ENCODE data around the gene PRXL2C.
"Not testable (repeated sequence)": the region's sequence is repeated elsewhere in the genome, so short reads cannot be mapped to it uniquely, and the experiment has no call there.

Gene PRXL2C

DNA sequence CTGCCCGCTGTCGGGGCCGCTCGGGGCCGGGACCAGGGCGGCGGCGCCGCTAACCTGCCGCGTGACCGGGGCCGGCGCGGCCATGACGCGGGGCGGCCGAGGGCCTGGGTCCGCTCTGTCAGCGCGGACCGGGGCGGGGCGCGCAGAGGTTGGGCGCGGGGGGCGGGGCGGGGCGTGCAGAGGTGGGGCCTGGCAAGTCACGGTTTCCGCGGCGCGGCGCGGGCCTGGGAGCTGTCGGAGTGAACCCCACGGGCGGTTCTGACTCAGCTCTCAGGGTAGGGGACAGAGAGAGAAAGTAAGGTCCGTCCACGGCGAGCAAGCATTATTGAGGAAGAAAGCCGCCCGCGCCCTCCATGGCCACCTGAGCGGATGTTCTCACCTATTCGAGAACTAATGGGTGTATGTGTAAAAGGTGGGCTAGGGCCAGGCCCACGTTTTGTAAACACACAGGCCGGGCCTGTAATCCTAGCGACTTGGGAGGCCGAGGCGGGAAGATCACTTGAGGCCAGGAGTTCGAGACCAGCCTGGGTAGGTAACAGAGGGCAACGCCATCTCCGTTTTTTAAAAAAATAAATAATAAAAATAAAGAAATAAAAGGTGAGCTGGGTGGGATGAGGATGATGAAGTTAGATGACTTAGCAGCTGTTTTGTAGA, at the start of gene PRXL2C:
Gene PRXL2C, minus strand, starts transcription at position 120 of the 654 bp plus-strand sequence. Its CDS starts 36 bp downstream, at position 84.
- peak; percentile 84 for DNase-seq

DNA sequence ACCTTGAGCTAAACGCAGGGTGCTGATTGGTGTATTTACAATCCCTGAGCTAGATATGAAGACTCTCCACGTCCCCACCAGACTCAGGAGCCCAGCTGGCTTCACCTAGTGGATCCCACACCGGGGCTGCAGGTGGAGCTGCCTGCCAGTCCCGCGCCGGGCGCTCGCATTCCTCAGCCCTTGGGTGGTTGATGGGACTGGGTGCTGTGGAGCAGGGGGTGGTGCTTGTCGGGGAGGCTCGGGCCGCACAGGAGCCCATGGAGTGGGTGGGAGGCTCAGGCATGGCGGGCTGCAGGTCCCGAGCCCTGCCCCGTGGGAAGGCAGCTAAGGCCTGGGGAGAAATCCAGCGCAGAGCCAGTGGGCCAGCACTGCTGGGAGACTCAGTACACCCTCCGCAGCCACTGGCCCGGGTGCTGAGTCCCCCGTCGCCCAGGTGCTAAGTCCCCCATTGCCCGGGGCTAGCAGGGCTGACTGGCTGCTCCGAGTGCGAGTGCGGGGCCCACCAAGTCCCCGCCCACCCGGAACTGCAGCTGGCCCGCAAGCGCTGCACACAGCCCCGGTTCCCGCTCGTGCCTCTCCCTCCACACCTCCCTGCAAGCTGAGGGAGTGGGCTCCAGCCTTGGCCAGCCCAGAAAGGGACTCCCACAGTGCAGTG, 45.7 kb upstream of the PRXL2C start:
- DNase-seq, result not testable (repeated sequence)

GRCh38 chr9:96691326-96691725, 36.2 kb upstream of the PRXL2C start:
- DNase-seq, result no peak

- DNase-seq, result no peak
Measured at GRCh38 chr9:96688745-96689464, 33.8 kb upstream of the PRXL2C start.

DNA sequence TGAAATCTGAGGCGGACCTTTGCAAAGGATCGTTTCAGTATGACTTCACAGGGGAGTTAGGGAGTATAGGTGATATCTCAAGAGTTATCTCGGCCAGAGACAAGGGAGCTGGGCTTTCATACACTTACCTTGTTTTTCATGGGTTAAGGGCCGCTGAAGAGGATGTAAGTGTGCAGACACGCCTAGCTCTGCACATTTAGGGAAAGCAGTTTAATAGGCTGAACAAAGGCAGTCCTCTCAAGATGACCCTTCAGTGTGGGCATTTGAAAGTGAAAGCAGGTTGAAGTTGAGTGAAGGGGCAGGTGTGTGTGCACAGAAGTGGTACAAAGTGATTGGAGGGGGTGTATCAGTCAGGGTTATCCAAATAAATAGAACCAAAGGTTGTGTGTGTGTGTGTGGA, 33.1 kb upstream of the PRXL2C start:
- DNase-seq, result no peak

- peak; percentile 73 for DNase-seq
Measured at GRCh38 chr9:96686638-96687335, 31.7 kb upstream of the PRXL2C start.

DNA sequence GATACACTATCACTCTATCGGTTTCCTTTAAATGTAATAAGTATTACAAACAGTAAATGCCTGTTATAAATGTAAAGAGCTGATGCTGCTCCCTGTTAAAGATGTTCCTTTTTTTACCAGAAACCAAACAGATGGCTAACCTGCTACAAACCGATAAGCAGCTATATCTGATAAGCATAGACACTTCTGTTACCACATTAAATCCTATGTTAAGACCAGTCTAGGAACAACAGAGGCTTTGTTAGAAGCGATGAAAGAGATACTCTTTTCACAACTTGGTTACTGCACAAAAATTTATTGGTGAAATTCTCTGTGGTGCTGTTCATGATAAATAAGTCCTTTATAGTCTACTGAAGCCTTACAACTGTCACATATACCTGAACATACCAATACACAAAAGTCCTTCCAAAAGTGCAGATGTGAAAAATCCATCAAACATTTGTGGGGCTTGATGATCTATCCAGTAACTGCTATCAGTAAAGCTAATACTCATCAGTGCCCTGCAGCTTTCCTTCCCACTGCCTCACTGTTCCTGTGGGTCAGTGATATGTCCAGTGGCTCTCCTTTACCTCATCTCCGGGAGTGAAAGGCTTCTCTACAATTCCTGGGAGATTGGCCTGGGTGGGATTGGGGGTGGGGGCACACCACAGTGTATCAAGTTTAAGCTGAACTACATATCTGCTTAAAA, 25.8 kb upstream of the PRXL2C start:
- peak; percentile 88 for DNase-seq

DNA sequence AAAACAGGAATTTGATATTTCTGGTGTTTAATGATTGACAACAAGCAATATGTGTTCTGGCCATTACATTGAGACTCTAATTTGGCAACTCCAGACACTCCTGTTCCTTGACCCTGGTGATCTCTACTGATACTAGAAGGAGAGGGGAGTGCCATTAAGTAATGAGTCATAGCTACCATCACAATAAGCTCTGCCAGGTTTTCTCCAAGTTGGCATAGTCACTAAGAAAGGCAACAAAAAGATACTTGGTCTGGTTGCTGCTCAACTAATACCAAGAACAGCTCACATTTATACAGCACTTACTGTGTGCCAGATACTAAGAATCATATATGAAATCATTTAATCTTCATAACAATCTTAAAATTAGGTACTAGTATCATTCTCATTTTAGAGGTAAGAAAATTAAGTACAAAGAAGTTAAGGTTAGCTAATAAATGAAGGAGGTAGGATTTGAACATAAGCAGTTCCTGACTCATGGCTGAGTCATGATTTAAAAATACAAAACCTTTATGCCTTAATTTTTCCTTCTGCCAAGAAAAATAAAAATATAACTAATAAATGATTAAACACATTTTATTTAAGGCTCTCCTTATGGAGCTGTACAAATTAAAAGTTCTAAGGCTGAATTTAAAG, 19.9 kb upstream of the PRXL2C start:
- no peak for DNase-seq

DNA sequence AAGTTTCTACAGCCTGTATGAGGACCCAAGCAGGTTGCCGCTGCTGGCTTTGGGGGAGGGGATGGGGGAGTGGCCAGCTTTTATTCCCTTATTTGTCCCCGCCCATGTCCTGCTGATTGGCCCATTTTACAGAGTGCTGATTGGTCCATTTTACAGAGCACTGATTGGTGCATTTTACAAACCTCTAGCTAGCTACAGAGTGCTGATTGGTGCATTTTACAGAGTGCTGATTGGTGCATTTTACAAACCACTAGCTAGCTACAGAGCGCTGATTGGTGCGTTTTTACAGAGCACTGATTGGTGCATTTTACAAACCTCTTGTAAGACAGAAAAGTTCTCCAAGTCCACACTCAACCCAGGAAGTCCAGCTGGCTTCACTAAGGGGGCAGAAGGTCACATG, 18.7 kb upstream of the PRXL2C start:
- not testable (repeated sequence) for DNase-seq

- DNase-seq, result no peak
Measured at GRCh38 chr9:96668868-96669534, 13.9 kb upstream of the PRXL2C start.

DNA sequence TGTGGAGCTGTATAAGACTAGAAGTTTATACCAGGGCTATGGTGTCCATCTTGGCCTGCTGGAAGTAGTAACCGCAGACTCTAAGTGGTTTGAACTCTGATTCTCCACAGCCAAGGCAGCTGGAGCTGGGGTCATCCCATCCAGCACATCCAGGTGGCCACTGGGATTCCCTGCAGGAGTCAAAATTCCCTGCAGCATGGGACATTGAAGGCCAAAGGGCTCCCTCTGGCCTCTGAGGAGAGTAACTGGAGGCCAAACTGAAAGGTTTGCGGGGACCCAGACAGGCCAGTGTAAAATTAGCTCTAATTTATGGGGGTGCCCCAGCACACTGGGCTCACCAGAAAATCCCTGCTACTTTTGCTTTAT, 12.2 kb upstream of the PRXL2C start:
- no peak for DNase-seq

GRCh38 chr9:96666653-96667362, 11.7 kb upstream of the PRXL2C start:
- peak; percentile 79 for DNase-seq

DNA sequence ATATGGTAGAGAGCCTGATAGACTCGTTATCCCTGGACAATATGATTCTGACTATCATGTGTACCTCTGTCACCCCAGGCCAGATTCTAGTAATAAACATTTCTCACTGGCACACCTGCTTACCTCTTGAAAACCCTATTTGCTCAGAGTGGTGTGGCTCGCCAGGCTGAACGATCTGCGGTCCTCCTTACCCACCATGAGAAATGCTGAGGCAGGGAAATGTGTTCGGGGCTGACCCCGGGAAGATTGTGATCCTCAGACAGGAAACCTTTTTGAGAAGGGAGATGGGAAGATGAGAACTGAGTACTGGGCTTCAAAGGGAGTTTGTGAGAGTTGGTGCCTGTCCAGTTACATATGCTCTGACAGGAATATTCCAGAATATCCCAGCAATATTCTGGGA, 10.7 kb upstream of the PRXL2C start:
- no peak for DNase-seq

GRCh38 chr9:96663506-96664120, 8.5 kb upstream of the PRXL2C start:
- DNase-seq, result no peak

GRCh38 chr9:96661711-96662110, 6.6 kb upstream of the PRXL2C start:
- DNase-seq, result no peak

DNA sequence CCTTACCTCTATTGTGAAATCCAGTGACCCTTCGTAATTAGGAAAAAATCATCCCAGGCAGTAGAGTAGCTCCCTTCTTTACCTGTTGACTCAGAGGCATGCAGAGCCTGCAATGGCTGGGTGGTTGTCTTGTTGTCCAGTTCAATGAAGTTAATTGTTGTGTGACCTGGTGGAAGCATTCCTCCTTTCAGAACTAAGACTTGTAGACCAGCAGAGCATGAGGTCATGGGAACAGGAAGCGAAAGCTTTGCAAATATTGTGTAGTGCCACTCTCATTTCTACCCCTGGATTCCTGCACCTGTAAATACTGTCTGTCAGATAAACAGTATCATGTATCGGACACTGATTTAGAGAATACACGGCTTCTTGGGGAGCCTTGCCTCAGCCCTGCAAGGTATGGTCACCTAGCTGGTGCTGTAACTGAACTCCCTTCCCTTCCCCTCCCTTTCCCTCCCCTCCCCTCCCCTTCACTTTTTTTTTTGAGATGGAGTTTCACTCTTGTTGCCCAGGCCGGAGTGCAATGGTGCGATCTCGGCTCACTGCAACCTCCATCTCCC, 5.7 kb upstream of the PRXL2C start:
- DNase-seq, result no peak

GRCh38 chr9:96654450-96655197, 493 bp downstream of the PRXL2C start:
- DNase-seq, result peak; percentile 90

DNA sequence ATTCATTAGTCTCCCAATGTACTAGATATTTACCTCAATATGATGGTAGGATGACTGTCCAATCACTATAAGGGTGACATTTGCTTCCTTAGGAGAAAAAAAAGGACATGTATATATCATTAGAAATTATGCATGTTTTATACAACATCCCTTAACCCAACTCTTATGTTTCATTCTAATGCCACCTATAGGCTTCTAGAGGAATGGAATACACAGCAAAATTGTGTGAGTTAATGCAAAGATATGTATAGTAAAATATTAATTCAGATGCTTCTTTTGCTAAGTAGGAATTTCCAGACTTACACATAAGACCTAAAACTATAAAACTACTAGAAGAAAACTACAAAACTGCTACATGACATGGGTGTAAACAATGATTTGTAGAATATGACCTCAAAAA, 3.5 kb downstream of the PRXL2C start:
- DNase-seq, result peak; percentile 70

DNA sequence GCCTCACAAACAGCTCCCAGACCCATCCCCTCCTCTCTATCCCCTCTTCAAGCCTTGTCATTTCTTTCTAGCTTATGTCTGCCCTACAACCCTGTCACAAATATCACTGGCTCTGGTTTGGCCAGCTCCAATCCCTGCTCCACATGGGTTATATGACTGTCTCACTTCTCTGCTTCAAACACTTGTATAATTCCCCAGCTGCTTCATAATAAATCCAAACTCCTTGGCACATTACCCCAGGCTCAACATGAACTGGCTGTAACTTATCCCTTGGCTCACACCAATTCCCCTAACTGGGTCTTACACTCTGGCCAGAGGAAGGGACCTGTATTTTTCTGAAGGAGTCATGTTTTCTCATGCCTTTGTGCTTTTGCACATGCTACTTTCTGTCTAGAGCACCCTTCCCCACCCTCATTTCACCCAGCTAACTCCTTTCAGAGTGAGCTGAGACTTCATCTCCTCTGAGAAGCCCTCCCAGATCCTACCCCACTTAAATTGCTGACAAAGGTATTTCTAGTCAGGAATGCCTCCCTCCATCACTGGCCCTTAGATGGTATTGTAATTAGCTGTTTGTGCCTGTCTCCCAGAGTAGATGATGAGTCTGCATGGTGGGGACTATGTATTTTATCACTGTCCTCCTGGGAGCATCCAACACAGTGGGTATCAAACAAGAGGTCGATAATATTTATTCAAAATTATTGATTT, 5.3 kb downstream of the PRXL2C start:
- DNase-seq, result no peak

Data from hematopoietic multipotent progenitor cell treated with erythropoietin and hydrocortisone succinate and interleukin-3 and kit ligand, for 4 days (in vitro differentiated cells).